NB4 (cell line): ENCODE measurements around the gene MS4A2.

Source experiments
- CTCF ChIP-seq: IDR thresholded peaks from one replicate; pipeline ENCODE4 v1.5.1; 2012; ENCODE audit warnings: low read depth, low read length
- MAX ChIP-seq: IDR thresholded peaks from 2 replicates; pipeline ENCODE4 v1.6.1; 2011; ENCODE audit warnings: low read depth, low read length
- MYC ChIP-seq: IDR thresholded peaks from 2 replicates; pipeline ENCODE4 v1.6.1; 2011; ENCODE audit warnings: low read depth, low read length
- POLR2A ChIP-seq: IDR thresholded peaks from 2 replicates; pipeline ENCODE4 v1.6.1; 2011; ENCODE audit warnings: mild to moderate bottlenecking; ENCODE audit not compliant: insufficient read length; ENCODE audit errors: extremely low read depth

- TF ChIP-seq CTCF (no peak), POLR2A (no peak), MAX (no peak), MYC (no peak)
These were observed 36.5 kb downstream of the MS4A2 start for GRCh38 chr11:60124802-60125432.
